ENCODE measurements around the gene LIN37. TPM values are rescaled to one million over a fixed set of nuclear protein-coding genes. Genes with fewer than 3 reads are reported as not detected.

Gene LIN37
- total RNA-seq, 1 experiment from 2014 or later = 10.1 TPM

DNA sequence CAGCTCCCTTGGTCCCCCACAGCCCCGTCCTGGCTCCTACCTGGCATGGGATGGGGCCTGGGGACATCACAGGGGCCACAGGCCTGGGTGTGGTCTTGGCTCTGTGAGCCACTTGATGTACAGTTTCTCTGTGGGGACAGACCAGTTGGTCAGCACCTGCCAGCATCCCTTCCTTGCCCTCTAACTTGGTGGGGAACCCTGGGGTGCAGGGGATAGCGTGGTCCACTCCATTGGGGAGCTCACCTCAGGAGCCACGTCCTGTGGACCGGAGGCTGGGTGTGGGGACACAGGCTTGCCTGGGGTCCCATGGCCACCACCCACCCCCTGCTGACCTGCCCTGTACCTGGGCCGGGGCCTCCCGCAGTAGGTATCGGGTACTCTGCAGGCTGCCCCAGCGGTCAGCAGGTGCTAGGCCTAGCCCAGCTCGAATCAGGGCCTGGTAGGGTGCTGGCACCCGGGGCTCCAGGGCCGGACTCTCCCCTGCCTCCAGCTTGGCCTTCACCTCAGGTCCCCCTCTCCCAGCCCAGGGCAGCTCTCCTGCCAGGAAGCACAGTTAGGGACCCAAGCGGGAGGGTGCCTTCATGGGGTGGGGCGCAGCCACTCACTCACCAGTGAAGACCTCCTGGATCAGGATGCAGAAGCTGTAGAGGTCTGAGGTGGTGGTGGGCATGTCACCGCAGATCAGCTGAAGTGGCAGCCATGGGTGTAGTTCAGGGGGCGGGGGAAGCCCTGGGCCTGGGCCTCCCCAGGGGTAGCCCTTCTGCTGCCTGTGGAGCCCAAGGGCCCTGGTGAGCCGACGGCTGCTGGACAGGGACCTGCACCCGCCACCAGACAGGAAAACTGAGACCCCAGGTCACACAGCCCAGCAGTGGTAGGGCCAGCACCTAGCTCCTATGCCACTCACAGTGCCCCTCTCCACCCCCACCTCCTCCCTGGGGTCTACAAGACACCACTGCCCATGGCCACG, 41.9 kb downstream of the LIN37 start (continued):
- TF ChIP-seq, protein P1, sequence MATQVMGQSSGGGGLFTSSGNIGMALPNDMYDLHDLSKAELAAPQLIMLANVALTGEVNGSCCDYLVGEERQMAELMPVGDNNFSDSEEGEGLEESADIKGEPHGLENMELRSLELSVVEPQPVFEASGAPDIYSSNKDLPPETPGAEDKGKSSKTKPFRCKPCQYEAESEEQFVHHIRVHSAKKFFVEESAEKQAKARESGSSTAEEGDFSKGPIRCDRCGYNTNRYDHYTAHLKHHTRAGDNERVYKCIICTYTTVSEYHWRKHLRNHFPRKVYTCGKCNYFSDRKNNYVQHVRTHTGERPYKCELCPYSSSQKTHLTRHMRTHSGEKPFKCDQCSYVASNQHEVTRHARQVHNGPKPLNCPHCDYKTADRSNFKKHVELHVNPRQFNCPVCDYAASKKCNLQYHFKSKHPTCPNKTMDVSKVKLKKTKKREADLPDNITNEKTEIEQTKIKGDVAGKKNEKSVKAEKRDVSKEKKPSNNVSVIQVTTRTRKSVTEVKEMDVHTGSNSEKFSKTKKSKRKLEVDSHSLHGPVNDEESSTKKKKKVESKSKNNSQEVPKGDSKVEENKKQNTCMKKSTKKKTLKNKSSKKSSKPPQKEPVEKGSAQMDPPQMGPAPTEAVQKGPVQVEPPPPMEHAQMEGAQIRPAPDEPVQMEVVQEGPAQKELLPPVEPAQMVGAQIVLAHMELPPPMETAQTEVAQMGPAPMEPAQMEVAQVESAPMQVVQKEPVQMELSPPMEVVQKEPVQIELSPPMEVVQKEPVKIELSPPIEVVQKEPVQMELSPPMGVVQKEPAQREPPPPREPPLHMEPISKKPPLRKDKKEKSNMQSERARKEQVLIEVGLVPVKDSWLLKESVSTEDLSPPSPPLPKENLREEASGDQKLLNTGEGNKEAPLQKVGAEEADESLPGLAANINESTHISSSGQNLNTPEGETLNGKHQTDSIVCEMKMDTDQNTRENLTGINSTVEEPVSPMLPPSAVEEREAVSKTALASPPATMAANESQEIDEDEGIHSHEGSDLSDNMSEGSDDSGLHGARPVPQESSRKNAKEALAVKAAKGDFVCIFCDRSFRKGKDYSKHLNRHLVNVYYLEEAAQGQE (IDR thresholded peaks at IDR 0.05; ENCODE audit: low read depth) = no peak
- TF ChIP-seq, protein P2, sequence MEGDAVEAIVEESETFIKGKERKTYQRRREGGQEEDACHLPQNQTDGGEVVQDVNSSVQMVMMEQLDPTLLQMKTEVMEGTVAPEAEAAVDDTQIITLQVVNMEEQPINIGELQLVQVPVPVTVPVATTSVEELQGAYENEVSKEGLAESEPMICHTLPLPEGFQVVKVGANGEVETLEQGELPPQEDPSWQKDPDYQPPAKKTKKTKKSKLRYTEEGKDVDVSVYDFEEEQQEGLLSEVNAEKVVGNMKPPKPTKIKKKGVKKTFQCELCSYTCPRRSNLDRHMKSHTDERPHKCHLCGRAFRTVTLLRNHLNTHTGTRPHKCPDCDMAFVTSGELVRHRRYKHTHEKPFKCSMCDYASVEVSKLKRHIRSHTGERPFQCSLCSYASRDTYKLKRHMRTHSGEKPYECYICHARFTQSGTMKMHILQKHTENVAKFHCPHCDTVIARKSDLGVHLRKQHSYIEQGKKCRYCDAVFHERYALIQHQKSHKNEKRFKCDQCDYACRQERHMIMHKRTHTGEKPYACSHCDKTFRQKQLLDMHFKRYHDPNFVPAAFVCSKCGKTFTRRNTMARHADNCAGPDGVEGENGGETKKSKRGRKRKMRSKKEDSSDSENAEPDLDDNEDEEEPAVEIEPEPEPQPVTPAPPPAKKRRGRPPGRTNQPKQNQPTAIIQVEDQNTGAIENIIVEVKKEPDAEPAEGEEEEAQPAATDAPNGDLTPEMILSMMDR (IDR thresholded peaks at IDR 0.05 in 2 of 3, conservative IDR thresholded peaks at IDR 0.05 in 1 of 3; ENCODE audit: borderline replicate concordance in 1 of 3, insufficient read depth in 1 of 3, low read depth in 2 of 3, low read length in 2 of 3) = no peak
- TF ChIP-seq EGR1 (IDR thresholded peaks at IDR 0.05; ENCODE audit: low read depth) (no peak), SIN3A (IDR thresholded peaks at IDR 0.05; ENCODE audit: low read depth) (no peak), ZFX (IDR thresholded peaks at IDR 0.05) (no peak), RAD21 (IDR thresholded peaks at IDR 0.05; ENCODE audit: low read depth) (no peak)

All from HCT116 (cell line).